GM19397 (cell line): ENCODE results near the gene AFAP1.

ENCODE experiments used
- ATAC-seq: cut with Tn5 transposase; IDR thresholded peaks from one replicate; pipeline ENCODE4 v1.9.1; 2021; ENCODE audit warnings: mild to moderate bottlenecking, moderate library complexity; ENCODE audit not compliant: unreplicated experiment

Gene AFAP1

GRCh38 chr4:7894677-7895181, 44.9 kb downstream of the AFAP1 start:
- ATAC-seq: no peak

GRCh38 chr4:7894098-7894676, 45.5 kb downstream of the AFAP1 start:
- ATAC-seq: no peak

GRCh38 chr4:7893539-7893938, 46.1 kb downstream of the AFAP1 start:
- ATAC-seq: no peak

GRCh38 chr4:7892212-7893019, 47.2 kb downstream of the AFAP1 start:
- no peak for ATAC-seq

GRCh38 chr4:7890635-7891393, 48.8 kb downstream of the AFAP1 start:
- ATAC-seq: no peak

GRCh38 chr4:7887436-7887835, 52.2 kb downstream of the AFAP1 start:
- ATAC-seq: no peak

GRCh38 chr4:7886007-7886973, 53.4 kb downstream of the AFAP1 start:
- ATAC-seq: no peak

GRCh38 chr4:7885216-7886006, 54.2 kb downstream of the AFAP1 start:
- ATAC-seq: no peak

GRCh38 chr4:7880683-7881082, 59.0 kb downstream of the AFAP1 start:
- no peak for ATAC-seq

GRCh38 chr4:7879127-7879526, 60.5 kb downstream of the AFAP1 start:
- ATAC-seq: no peak

- ATAC-seq: no peak
Observed at GRCh38 chr4:7878323-7878722, 61.3 kb downstream of the AFAP1 start.

- ATAC-seq: no peak
Observed at GRCh38 chr4:7877176-7877575, 62.5 kb downstream of the AFAP1 start.

- no peak for ATAC-seq
Observed at GRCh38 chr4:7876201-7876875, 63.3 kb downstream of the AFAP1 start.

GRCh38 chr4:7874838-7875237, 64.8 kb downstream of the AFAP1 start:
- ATAC-seq: no peak

GRCh38 chr4:7873881-7874280, 65.8 kb downstream of the AFAP1 start:
- no peak for ATAC-seq

GRCh38 chr4:7872264-7872771, 67.3 kb downstream of the AFAP1 start:
- ATAC-seq: no peak

- ATAC-seq: no peak
Observed at GRCh38 chr4:7871356-7871755, 68.3 kb downstream of the AFAP1 start.

GRCh38 chr4:7868892-7869471, 70.7 kb downstream of the AFAP1 start:
- ATAC-seq: no peak

GRCh38 chr4:7868436-7868775, 71.3 kb downstream of the AFAP1 start:
- no peak for ATAC-seq
